GM23248 (cell line): Measurements from ENCODE around the gene ARFGEF3. TPM values are rescaled to one million over a fixed set of nuclear protein-coding genes. Genes with fewer than 3 reads are reported as not detected.

ENCODE experiments used
- DNase-seq: peaks from one replicate; pipeline ENCODE4 v3.0.0-alpha.2; 2015
- H2AFZ ChIP-seq: fragments of 200-600 bp; sonication (generic); 2 replicates; pipeline ENCODE4 v1.6.1; 2016; ENCODE audit warnings: antibody characterized with exemption
- H3F3A ChIP-seq: fragments of 200-600 bp; sonication (generic); 2 replicates; pipeline ENCODE4 v1.6.1; 2016; ENCODE audit warnings: mild to moderate bottlenecking, antibody characterized with exemption, mixed run types; ENCODE audit not compliant: insufficient read depth
- H3K27ac ChIP-seq: fragments of 200-600 bp; sonication (generic); 2 replicates; pipeline ENCODE4 v1.5.1; 2016; ENCODE audit warnings: mild to moderate bottlenecking
- H3K27me3 ChIP-seq: fragments of 200-600 bp; sonication (generic); replicated peaks from 2 replicates; pipeline ENCODE4 v1.6.1; 2016; ENCODE audit warnings: mild to moderate bottlenecking; ENCODE audit not compliant: insufficient read depth
- H3K36me3 ChIP-seq: fragments of 200-600 bp; sonication (generic); 2 replicates; pipeline ENCODE4 v1.6.1; 2016; ENCODE audit warnings: low read depth, mild to moderate bottlenecking
- H3K4me1 ChIP-seq: fragments of 200-600 bp; sonication (generic); 2 replicates; pipeline ENCODE4 v1.6.1; 2016; ENCODE audit warnings: mild to moderate bottlenecking; ENCODE audit not compliant: insufficient read depth
- H3K4me2 ChIP-seq: fragments of 200-600 bp; sonication (generic); one replicate; pipeline ENCODE4 v1.6.1; 2016; ENCODE audit warnings: mild to moderate bottlenecking; ENCODE audit not compliant: unreplicated experiment
- H3K4me3 ChIP-seq: fragments of 200-600 bp; sonication (generic); 2 replicates; pipeline ENCODE4 v1.5.1; 2016; ENCODE audit warnings: mild to moderate bottlenecking
- H3K79me2 ChIP-seq: fragments of 200-600 bp; sonication (generic); 2 replicates; pipeline ENCODE4 v1.6.1; 2016; ENCODE audit warnings: mild to moderate bottlenecking; ENCODE audit not compliant: insufficient read depth
- H3K9ac ChIP-seq: fragments of 200-600 bp; sonication (generic); 2 replicates; pipeline ENCODE4 v1.6.1; 2016; ENCODE audit warnings: mild to moderate bottlenecking
- H3K9me2 ChIP-seq: fragments of 200-600 bp; sonication (generic); 2 replicates; pipeline ENCODE4 v1.6.1; 2016; ENCODE audit warnings: mixed run types, mild to moderate bottlenecking, moderate library complexity; ENCODE audit not compliant: insufficient read depth
- H3K9me3 ChIP-seq: fragments of 200-600 bp; sonication (generic); one replicate; pipeline ENCODE4 v1.6.1; 2017; ENCODE audit warnings: low read depth
- H4K20me1 ChIP-seq: fragments of 200-600 bp; sonication (generic); 2 replicates; pipeline ENCODE4 v1.6.0; 2016; ENCODE audit not compliant: insufficient read depth
- EZH2 ChIP-seq: fragments of 200-600 bp; sonication (generic); IDR thresholded peaks from 2 replicates; pipeline ENCODE4 v1.6.1; 2018; ENCODE audit warnings: antibody characterized with exemption, mild to moderate bottlenecking; ENCODE audit not compliant: insufficient read depth, poor library complexity, severe bottlenecking
- EZH2phosphoT487 ChIP-seq: fragments of 200-600 bp; sonication (generic); IDR thresholded peaks from 2 replicates; pipeline ENCODE4 v1.6.1; 2018; ENCODE audit warnings: antibody characterized with exemption, moderate library complexity, mild to moderate bottlenecking, low read depth; ENCODE audit not compliant: insufficient read depth
- WGBS, 2 experiments: methylation state at CpG; one replicate each; pipeline ENCODE4 v1.1.6; 2015 to 2017; ENCODE audit warnings: low lambda C conversion rate in 2 of 2, low coverage in 1 of 2; ENCODE audit errors: missing lambda C conversion rate in 2 of 2; 5-methylcytosine and 5-hydroxymethylcytosine counted together
- in situ Hi-C: fragments of 300-500 bp; cut with MboI; formaldehyde crosslinking; loops from 2 replicates; pipeline ENCODE4 v1.15.0; 2020
- polyA plus RNA-seq: library from polyadenylated mRNA; unstranded; fragments of >200 nt; fragmentation: Nextera tagmentation; extraction: Ambion mirVana; gene quantifications from 2 replicates; pipeline ENCODE4 v1.2.1, GENCODE V29; 2016
- total RNA-seq: library from RNA; depleted of rRNA; stranded (reverse); fragments of >200 nt; shearing (Covaris generic); gene quantifications from 2 replicates; pipeline ENCODE4 v1.2.3, GENCODE V29; 2014

Gene ARFGEF3
- total and polyA plus RNA-seq, 2 experiments from 2014 or later: 0.06 to 0.11 TPM

- Histone ChIP-seq H3K4me1 (no peaks in the 10 kb centered on the region), H3K79me2 (no peaks in the 10 kb centered on the region), H3K4me2 (no peak overlapping the region), H2AFZ (no peak overlapping the region), H3F3A (no peaks in the 10 kb centered on the region), H3K27ac (no peak overlapping the region), H3K27me3 (0 out of 2 replicates have a peak, but pooled peaks cover 4% of the 10 kb centered on the region), H3K9me2 (no peaks in the 10 kb centered on the region), H3K9me3 (no peaks in the 10 kb centered on the region), H4K20me1 (no peaks in the 10 kb centered on the region), H3K9ac (no peak overlapping the region), H3K4me3 (no peak overlapping the region), H3K36me3 (no peaks in the 10 kb centered on the region)
- DNase-seq: no peak
- in situ Hi-C loops: no loop called here
- TF ChIP-seq EZH2phosphoT487 (no peak), EZH2 (no peak)
These were observed 212.5 kb downstream of the ARFGEF3 start for GRCh38 chr6:138374230-138374629.

GRCh38 chr6:138374815-138375214 is 213.1 kb downstream of the ARFGEF3 start:
- Histone ChIP-seq H3K36me3 (no peaks in the 10 kb centered on the region), H4K20me1 (no peaks in the 10 kb centered on the region), H3K27me3 (0 out of 2 replicates have a peak, but pooled peaks cover 4% of the 10 kb centered on the region), H2AFZ (no peak overlapping the region), H3K9ac (no peak overlapping the region), H3F3A (no peaks in the 10 kb centered on the region), H3K4me2 (no peak overlapping the region), H3K9me2 (no peaks in the 10 kb centered on the region), H3K4me1 (no peaks in the 10 kb centered on the region), H3K79me2 (no peaks in the 10 kb centered on the region), H3K4me3 (no peak overlapping the region), H3K27ac (no peak overlapping the region), H3K9me3 (no peaks in the 10 kb centered on the region)
- DNase-seq: no peak
- TF ChIP-seq EZH2 (no peak), EZH2phosphoT487 (no peak)
- 82 to 87% methylated on average over 2 of the region's 2 CpGs for WGBS, 2 experiments
- in situ Hi-C loops: no loop called here

- Histone ChIP-seq H3K9me2 (no peaks in the 10 kb centered on the region), H3K79me2 (no peaks in the 10 kb centered on the region), H3K36me3 (no peaks in the 10 kb centered on the region), H3K9ac (no peak overlapping the region), H3K9me3 (no peaks in the 10 kb centered on the region), H3K4me2 (no peak overlapping the region), H3K4me1 (no peaks in the 10 kb centered on the region), H4K20me1 (no peaks in the 10 kb centered on the region), H3K27ac (no peak overlapping the region), H3F3A (no peaks in the 10 kb centered on the region), H3K27me3 (0 out of 2 replicates have a peak, but pooled peaks cover 4% of the 10 kb centered on the region), H3K4me3 (no peak overlapping the region), H2AFZ (no peak overlapping the region)
- in situ Hi-C loops: no loop called here
- no peak for DNase-seq
- no peak for TF ChIP-seq EZH2phosphoT487
- TF ChIP-seq EZH2: no peak
These were observed 215.3 kb downstream of the ARFGEF3 start for GRCh38 chr6:138377042-138377441.

GRCh38 chr6:138377844-138378243 is 216.1 kb downstream of the ARFGEF3 start, which contains the start of gene SMIM28:
Gene SMIM28 (plus strand): TSS chr6:138377905. CDS start chr6:138378073, 168 bp downstream.
- in situ Hi-C loops: no loop called here
- Histone ChIP-seq H3K4me2 (no peak within 1 kb of the TSS), H3K79me2 (no peaks in the 10 kb centered on the region), H3K27me3 (0 out of 2 replicates have a peak, but pooled peaks cover 4% of the 10 kb centered on the region), H2AFZ (no peak within 1 kb of the TSS), H3K9me2 (no peaks in the 10 kb centered on the region), H3K36me3 (no peaks in the 10 kb centered on the region), H3F3A (no peaks in the 10 kb centered on the region), H3K27ac (no peak within 1 kb of the TSS), H3K9ac (no peak within 1 kb of the TSS), H4K20me1 (no peaks in the 10 kb centered on the region), H3K4me3 (no peak within 1 kb of the TSS), H3K9me3 (no peaks in the 10 kb centered on the region), H3K4me1 (no peaks in the 10 kb centered on the region)
- TF ChIP-seq EZH2 (no peak), EZH2phosphoT487 (no peak)
- no peak for DNase-seq
- WGBS, 2 experiments: 70% methylated on average over 6 of the region's 6 CpGs

GRCh38 chr6:138378463-138378862 is 216.7 kb downstream of the ARFGEF3 start:
- no peaks in the 10 kb centered on the region for H3K79me2 ChIP-seq
- H3K27me3 ChIP-seq: 0 out of 2 replicates have a peak, but pooled peaks cover 4% of the 10 kb centered on the region
- H2AFZ ChIP-seq: no peak overlapping the region
- no peak overlapping the region for H3K4me2 ChIP-seq
- TF ChIP-seq EZH2phosphoT487 (no peak), EZH2 (no peak)
- H3K9me3 ChIP-seq: no peaks in the 10 kb centered on the region
- 65 to 70% methylated on average over 4 of the region's 4 CpGs for WGBS, 2 experiments
- H3K9me2 ChIP-seq: no peaks in the 10 kb centered on the region
- no peaks in the 10 kb centered on the region for H3K4me1 ChIP-seq
- no peak overlapping the region for H3K27ac ChIP-seq
- H3F3A ChIP-seq: no peaks in the 10 kb centered on the region
- H4K20me1 ChIP-seq: no peaks in the 10 kb centered on the region
- DNase-seq: no peak
- no peak overlapping the region for H3K9ac ChIP-seq
- H3K36me3 ChIP-seq: no peaks in the 10 kb centered on the region
- in situ Hi-C loops: no loop called here
- no peak overlapping the region for H3K4me3 ChIP-seq
